ENCODE data around the gene MACC1.

MACC1 gene

DNA sequence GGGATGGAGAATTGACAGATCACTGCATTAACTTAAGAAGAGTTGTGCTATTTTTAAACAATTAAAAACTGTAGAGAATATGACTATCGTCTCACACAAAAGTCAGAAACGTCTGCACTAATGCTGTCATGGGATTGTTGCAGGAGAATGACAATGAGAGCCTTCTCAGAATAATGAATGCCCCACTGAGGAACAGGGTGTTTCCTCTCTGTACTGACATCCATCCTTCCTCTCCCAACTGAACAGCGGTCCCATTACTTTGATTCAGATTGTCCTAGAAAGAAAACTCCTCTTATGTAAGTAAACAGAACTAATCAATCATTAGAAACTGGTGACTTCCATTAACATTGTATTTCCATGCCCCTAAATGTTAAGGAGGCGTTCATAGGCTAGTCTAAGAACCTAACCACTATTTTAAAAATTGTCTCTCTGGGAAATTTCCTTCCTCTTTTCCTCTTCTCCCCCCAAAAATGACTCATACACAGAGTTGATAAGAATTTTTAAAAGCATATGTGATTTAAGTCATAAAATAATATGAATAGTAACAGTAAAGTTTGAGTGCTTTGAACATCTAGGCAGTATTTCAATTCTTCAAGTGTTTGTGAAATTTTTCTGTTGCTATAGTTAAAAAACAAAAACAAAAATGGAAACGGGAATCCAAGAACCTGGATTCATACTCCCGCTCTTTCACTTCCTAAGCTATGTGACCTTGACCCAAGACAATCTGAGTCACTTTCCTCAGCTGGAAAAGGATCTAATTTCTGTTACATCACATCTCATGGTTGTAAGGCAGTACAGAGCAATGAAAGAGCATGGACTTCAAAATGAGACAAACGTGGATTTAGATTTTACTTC lies 12.7 kb upstream of the MACC1 start:
- peak; percentile 94 for DNase-seq (ENCODE audit: low read depth)
- no peak for TF ChIP-seq CTCF (conservative IDR thresholded peaks at IDR 0.05; ENCODE audit: low read length)
- H3K4me3 ChIP-seq (ENCODE audit: low read length), result no peak overlapping the region

DNA sequence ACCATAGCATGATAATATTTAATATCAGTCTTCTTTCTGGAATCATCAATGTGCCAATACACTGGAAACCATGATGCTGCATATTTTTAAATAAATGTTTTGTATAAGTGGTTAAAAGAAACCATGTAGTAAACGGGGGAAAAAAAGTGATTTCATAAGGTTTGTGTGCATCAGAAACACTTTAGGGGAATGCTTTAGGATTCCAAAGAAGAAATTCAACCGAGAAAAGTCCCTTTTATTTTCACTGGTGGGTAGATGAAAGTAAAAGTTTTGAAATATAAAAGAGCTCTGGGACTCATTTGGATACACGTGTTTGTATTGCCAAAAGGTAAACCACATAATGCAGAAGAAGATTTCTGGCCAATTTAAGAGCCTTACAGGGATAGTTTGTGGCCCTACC lies 11.9 kb upstream of the MACC1 start:
- DNase-seq (ENCODE audit: low read depth), result no peak
- H3K4me3 ChIP-seq (ENCODE audit: low read length), result no peak overlapping the region
- no peak for TF ChIP-seq CTCF (conservative IDR thresholded peaks at IDR 0.05; ENCODE audit: low read length)

DNA sequence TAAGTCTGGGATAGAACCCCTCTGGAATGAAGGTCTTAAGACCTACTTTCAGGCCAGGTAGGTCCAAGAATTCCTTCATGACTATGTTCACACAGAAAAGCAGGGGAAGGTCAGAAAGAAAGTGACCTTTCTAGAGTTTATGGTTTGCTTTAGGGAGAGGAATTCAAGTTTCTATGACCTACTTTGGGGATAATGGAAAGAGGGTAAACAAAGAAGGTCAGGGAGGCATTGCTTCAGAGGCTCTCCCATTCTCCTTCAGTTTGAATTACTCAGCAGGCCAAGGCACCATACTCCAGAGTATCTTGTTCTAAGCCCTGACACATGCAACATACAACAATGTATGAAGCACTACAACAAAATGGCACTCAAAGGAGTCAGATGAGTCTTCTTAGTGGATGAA lies 11.5 kb upstream of the MACC1 start:
- no peak for TF ChIP-seq CTCF (conservative IDR thresholded peaks at IDR 0.05; ENCODE audit: low read length)
- DNase-seq (ENCODE audit: low read depth), result no peak
- H3K4me3 ChIP-seq (ENCODE audit: low read length), result no peak overlapping the region

- DNase-seq (ENCODE audit: low read depth), result peak; percentile 64
- no peak overlapping the region for H3K4me3 ChIP-seq (ENCODE audit: low read length)
- no peak for TF ChIP-seq CTCF (conservative IDR thresholded peaks at IDR 0.05; ENCODE audit: low read length)
Measured at GRCh38 chr7:20227291-20227795, 10.2 kb upstream of the MACC1 start.

GRCh38 chr7:20226860-20227259 lies 9.7 kb upstream of the MACC1 start:
- no peak for DNase-seq (ENCODE audit: low read depth)
- no peak for TF ChIP-seq CTCF (conservative IDR thresholded peaks at IDR 0.05; ENCODE audit: low read length)
- H3K4me3 ChIP-seq (ENCODE audit: low read length), result no peak overlapping the region

DNA sequence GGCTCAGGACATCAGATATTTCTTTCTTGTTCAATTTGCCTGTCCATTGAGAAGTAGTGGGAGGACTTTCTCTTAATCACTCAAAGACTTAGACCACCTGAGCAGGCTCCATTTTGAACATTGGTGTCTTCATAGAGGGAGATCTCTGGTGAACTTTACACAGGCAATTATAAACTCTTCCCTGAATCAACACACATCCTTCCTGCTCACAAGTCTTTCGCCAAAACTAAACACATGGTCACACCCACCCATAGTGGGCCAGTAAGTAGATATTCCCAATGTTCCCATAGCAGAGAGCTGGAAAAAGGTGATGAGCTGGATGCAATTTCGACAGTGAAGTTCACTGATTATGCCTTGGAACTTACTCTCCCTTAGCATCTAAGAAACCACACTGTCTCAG lies 8.2 kb upstream of the MACC1 start:
- no peak overlapping the region for H3K4me3 ChIP-seq (ENCODE audit: low read length)
- TF ChIP-seq CTCF (conservative IDR thresholded peaks at IDR 0.05; ENCODE audit: low read length), result no peak
- no peak for DNase-seq (ENCODE audit: low read depth)

- no peak for TF ChIP-seq CTCF (conservative IDR thresholded peaks at IDR 0.05; ENCODE audit: low read length)
- no peak overlapping the region for H3K4me3 ChIP-seq (ENCODE audit: low read length)
- DNase-seq (ENCODE audit: low read depth), result no peak
Measured at GRCh38 chr7:20224025-20224424, 6.8 kb upstream of the MACC1 start.
